NCI-H187 treated with DMSO at 0.1 percent for 48 hours (cell line): ENCODE measurements around the gene TMEM132A.
A peak's percentile ranks its signal among the peaks of the same experiment; 100 is the strongest.

Experiments
- DNase-seq: peaks from one replicate; lab custom pipeline; 2025; lab: John Stamatoyannopoulos, UW

Gene TMEM132A, protein sequence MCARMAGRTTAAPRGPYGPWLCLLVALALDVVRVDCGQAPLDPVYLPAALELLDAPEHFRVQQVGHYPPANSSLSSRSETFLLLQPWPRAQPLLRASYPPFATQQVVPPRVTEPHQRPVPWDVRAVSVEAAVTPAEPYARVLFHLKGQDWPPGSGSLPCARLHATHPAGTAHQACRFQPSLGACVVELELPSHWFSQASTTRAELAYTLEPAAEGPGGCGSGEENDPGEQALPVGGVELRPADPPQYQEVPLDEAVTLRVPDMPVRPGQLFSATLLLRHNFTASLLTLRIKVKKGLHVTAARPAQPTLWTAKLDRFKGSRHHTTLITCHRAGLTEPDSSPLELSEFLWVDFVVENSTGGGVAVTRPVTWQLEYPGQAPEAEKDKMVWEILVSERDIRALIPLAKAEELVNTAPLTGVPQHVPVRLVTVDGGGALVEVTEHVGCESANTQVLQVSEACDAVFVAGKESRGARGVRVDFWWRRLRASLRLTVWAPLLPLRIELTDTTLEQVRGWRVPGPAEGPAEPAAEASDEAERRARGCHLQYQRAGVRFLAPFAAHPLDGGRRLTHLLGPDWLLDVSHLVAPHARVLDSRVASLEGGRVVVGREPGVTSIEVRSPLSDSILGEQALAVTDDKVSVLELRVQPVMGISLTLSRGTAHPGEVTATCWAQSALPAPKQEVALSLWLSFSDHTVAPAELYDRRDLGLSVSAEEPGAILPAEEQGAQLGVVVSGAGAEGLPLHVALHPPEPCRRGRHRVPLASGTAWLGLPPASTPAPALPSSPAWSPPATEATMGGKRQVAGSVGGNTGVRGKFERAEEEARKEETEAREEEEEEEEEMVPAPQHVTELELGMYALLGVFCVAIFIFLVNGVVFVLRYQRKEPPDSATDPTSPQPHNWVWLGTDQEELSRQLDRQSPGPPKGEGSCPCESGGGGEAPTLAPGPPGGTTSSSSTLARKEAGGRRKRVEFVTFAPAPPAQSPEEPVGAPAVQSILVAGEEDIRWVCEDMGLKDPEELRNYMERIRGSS

DNA sequence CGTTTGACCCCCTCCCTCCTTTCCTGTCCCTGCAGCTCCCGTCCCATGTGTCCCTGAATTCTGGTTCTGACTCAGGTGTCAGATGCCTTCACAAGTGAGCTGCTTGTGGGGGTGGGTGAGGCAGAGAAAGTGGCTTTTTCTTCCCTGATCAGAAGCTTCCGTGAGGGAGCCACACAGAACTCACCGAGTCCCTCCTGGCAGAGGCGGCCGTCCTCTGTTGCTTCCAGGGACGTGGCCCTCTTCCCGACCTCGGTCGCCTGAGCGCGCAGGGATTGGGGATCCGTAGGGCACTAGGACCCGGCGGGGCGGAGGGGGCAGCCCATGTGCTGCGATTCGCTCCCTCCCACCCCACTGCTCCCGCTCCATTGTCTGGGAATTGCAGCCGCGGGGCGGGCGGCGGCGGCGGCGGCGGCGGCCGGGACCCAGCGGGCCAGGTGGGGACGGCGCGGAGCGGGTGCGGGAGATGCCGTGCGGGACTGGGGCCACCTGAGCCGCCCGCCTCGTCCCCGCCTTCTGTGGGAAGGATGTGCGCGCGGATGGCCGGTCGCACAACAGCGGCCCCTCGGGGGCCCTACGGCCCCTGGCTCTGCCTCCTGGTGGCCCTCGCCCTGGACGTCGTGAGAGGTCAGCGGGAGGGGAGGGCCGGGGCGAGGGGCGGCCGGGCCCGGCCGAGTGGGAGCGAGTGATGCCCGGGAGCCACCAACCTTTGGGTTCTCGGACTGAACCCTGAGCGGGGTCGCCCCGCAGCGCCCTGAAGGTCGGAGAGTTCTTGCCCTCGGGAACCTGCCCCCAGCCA is at the start of gene TMEM132A:
TMEM132A (plus strand) TSS at position 351 of the 796 bp plus-strand sequence; CDS start at position 525, 174 bp downstream.
- peak; percentile 21 for DNase-seq

DNA sequence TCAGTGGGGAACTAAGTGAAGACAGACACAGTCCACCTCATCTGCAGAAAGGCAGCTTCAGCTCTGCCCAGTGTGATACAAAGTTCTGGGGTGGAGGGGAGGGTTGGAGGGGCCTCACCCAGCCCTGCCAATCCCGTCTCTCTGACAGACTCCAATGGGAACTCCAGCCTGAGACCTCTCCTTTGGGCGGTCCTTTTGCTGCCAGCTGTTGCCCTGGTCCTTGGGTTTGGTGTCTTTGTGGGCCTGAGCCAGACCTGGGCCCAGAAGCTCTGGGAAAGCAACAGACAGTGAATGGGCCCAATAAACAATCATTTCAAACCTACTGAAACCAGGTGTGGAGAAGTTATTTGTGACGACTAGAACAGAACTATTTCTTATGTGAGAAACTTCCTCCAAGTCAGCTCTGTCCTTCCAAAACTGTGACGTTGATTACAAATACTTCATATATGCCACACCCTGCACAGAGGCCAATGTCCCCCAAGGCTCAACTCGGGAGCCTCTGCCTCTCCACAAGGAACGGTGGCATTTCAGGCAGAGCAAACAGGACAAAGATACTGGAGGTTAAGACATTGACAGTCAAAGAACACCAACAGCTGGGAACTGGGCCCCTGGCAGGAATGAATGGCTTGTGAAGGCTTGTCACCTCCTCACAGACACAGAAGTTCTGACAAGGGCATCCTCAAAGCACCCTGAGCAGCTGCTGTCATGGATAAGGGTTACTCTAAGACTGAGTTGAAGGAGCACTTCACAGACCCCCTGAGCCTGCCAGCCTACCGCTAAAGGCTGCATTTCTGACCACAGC is 48.7 kb upstream of the TMEM132A start:
- no peak for DNase-seq

DNA sequence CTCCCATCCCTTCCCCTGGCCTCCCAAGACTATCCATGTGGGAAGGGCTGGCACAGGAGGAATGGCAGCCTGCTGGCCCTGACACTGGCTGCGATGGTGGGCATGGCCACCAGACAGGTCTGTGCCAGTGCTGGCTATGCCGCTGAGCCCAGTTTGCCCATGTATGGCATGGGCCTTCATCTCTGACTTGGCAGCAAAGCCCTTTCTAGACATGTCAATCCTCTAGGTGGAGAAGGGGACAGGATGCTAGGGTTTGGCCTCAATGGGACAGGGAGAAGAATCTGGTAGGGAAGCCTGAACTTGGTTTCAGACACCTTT is 48.1 kb upstream of the TMEM132A start:
- no peak for DNase-seq

DNA sequence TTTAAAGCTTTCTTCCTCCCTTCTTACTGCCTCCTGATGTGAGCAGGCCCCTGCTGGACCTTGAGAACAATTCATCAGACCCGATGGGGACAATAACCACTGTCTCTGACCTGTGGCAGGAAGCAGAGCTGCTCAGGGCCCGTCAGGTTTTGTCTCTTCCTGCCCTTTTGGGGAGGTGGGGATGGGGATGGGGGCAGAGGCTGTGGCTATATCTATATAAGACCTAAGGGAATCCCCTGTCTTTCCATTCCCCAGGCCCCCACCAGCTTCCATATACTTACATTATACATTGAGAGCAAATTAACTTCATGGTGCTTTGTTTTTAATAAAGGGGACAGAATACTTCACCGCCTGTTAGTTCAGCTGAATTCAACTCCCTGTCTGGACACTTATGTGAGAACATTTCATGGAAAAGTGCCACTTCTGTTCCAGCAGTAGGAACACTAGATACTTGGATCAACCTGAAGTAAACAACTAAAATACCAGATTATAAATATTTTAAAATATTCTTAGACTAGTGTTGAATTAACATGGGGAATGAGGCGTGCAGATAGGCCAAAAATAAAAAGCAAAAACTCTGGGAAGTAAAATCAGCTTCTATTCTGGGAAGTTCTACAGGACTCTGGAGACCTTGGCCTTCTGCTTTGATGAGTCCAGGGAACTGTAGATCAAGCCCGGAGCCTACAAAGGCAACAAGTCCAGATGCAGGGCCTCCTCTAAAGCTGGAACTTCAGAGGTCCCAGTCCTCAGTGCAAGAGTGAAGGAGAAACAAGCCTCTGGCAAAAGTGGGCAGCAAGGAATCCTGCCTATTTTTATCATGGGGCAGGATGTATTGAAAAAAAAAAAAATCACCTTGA is 45.8 kb upstream of the TMEM132A start:
- no peak for DNase-seq

DNA sequence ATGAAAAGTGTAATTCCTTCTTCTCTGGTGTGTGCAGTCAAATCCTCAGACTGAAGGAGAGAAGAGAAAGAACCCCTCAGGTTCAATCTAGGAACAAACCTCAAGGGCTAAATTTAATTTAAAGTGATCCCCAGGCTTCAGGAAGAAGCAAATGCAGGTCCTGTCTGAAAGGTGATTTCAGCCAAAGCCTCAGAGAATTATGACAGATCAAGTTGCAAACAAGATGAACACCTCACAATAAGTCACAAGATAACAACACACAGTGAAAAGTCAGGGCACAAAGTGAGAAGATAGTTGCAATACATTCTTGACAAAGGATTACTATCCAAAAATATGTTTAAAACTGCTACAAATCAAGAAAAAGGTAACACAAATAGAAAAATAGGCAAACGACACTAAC is 45.2 kb upstream of the TMEM132A start:
- no peak for DNase-seq

DNA sequence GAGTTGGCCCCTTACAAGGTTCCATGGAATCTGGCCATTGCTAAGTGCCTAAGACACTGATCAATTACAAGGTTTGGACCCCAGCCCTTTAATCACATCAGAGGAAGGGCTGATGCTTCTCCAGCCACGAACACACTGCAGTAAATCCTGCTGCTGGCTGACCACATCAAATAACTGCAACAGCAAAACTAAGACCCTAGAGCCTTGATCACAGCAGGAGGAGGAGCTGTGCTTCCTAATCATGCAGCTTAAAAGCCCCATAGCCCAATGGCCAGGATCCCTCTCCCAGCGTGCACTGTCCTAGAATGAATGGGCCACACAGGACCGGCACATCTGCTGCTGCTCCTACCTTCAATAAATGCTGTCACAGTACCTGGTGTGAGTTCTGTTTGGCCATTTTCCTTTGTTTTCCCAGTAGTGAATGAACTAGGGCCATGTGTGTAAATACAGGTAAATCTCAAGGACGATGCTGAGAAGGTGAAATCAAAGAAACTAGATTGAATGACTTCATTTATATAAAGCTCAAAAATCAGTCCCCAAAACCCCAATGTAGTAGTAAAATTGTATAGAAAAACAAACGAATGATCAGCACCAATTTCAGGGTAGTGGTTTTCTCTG is 44.2 kb upstream of the TMEM132A start:
- no peak for DNase-seq

DNA sequence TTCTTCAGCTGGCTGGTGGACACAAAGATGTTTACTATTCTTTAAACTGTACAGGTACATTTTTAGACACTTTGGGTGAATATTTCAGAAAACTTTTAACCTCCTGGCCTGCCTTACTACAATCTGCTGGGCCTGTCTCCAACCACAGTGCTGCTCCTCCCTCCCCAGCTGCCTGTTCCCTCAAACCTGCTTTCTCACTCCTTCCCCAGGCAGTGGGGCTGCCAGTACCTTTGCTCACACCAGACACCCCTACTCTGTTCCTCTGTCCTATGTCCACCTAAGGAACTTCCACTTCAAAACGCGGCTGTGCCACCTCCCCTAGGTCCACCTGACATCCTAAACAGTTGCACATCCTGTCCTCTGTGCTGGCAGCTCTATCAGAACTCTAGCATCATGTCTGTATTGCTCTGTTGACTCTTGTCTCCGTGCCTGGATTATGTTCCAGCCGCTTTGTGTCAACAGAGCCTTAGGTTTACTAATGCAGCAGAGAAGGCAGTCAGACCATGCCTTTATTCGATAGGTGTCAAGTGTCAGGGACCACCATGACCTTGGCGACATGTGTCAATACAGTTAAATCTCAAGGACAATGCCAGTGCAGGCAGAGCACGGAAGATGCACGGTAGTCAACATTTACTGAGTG is 43.5 kb upstream of the TMEM132A start:
- peak; percentile 19 for DNase-seq

DNA sequence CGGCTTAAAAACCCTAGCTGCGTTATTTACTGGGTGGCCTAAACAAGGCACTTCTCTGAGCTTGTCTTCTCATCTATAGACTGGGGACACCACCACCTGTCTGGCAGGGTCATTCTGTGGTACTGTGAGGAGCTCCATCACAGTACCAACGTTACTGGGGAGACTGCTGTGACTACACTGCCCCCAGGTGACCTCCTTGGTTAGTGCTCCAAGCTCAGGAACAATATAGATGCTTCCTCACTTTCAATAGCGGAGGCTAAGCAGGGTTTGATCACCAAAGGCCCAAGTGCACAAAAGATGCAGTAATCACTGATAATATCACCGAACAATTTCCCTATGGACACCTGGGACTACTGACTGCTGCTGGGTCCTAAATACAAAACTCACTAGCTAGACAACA is 36.7 kb upstream of the TMEM132A start:
- DNase-seq: peak; percentile 17

DNA sequence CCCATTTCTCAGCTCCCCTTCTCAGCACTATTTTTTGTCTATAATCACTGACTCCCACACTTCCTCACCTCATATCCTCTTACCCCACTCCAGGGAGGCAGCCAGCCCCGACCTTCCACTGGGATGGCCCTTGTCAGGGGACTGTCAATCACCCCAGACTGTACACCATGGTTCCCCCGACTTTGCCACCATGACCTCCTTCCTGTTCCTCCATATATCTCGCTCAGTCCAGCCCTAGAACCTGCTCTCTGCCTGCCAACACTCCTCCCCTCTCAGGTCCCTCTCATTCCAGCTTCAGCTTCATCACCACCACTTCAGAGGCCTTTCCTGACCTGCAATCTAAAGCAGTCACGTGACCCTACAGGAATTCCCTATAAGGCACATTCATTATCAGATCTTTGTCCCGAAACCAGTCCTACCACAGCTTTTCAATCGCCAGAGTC is 34.4 kb upstream of the TMEM132A start:
- DNase-seq: no peak

DNA sequence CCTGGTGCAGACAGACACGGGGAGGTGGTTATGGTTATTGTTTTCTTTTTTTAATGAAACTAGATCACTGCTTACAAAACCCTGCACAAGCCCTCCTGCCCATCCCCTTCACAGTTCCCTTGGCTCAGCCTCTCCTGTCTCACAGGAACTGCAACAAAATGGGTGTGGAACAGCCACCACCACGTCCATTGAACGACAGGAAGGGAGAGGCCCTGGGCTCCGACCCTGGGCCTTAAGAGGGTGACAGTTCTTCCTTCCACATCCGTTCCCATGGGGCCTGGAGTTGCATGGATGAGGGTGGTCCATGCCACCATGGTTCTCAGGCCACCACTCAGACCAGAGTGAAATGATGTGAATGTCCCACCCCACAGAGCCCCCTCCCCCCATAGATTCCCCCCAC is 33.6 kb upstream of the TMEM132A start:
- no peak for DNase-seq

DNA sequence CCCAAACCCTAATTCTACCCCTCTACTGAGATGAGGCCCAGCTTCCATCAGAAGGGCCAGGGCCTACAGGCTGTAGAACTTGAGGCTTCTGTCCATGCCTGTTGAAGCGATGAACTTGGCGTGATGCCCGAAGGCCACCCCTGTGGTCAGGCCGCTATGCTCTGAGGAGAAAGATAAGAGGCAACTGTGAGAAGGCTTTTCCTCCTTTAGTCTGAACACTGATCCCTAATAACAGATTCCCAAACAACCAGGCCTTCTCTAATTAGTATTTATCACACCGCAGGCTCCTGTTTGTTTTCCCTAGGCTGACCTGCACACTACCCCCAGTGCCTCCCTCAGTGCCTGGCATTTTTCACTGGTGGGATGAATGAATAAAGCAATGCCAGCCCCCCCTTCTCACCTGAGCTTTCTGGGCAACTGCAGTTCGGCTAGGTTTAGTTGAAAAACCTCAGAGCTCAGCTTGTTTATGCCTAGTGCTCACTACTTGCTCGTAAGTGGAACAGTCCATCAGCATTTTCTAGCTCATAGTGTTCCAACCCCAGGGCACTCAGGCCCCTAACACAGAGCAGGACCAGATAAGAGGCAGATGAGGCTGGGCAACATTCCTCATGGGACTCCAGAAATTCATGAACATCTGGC is 33.0 kb upstream of the TMEM132A start:
- DNase-seq: no peak

DNA sequence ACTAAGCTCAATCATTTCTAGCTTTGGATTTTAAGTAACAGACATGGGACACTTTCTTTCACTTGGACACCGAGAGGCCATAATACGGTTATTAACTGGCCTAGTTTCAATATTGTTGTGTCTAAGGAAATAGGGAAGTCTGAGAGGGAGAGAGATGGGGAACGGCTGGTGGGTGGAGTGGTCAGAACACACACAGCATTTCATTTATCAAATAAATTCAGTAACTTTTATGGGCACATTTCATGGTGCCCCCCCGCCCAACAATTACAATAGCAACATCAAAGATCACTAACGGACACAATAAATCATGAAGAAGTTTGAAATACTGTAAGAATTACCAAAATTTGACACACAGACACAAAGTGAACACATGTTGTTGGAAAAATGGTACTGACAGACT is 28.6 kb upstream of the TMEM132A start:
- DNase-seq: no peak

DNA sequence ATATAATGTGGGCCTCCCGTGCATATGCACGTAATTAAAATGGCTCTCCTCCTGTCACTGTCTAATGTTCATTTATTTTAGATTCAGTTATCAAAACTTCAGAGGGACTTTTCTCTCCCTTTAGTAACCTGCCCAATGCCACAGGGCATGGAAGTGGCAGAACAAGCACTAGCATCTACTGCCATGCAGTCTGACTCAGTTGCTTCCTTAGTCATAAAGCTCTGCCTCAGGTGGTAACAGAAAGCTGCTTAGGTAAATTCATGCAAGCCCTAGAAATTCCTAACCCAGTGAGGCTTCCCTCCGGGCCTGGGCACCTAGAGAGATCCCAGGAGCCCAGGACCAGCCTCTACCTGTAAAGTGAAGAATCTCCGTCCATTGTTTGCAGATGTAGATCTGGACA is 26.8 kb upstream of the TMEM132A start:
- no peak for DNase-seq

DNA sequence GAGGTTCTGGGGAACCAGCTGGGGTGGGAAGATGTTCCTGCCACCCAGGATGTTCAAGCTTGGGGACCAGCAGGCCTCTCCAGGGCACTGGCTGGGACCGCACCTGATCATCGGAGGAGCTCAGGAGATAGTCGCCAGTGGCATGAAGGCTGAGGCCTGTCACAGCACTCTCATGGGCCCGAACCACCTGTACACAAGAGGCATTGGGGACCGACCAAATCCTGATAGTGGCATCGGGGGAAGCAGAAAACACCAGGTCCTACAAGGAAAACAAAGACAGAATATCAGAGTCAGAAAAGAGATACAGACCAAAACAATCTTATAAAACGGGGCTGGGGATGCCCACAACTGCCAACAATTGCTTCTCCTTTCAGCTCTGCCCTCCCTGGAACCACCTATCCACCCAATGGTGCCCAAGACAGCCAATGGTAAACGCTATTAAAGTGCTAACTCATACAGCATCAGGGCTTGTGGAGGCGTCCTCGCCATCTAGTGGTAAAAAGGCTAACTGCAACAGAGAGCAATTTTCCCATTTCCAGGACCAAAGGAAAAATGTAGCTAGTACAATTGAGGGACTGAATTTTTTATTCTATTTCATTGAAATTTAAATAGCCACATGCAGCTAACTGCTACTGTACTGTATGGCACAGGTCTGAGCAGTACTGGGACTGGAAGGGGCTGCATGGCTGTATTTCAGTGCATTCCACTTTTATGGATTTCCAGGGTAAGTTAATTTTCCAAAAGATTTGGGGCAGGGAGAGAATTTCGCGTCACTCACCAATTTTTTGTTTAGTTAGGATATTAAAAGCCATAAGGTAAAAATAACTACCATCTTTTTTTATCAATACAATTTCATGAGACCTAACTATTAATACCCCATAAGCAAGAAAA is 25.0 kb upstream of the TMEM132A start:
- no peak for DNase-seq

DNA sequence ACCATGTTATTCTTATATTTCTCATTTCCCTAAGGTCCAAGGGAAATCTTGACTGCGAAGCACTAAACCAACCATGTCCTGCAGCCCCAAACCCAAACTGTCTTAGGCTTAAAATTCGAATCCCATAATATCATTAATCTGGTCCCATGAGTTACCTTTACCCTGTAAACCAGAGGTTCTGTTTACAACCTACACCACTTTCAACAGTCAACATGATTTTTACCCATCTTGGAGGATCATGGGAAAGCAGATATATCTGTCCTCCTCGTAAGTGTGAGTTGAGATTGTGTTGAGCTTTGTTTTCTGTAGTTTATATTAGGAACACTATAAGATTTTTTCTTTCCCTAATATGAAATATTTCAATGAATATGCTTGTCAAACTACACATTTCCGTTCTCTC is 24.3 kb upstream of the TMEM132A start:
- no peak for DNase-seq

DNA sequence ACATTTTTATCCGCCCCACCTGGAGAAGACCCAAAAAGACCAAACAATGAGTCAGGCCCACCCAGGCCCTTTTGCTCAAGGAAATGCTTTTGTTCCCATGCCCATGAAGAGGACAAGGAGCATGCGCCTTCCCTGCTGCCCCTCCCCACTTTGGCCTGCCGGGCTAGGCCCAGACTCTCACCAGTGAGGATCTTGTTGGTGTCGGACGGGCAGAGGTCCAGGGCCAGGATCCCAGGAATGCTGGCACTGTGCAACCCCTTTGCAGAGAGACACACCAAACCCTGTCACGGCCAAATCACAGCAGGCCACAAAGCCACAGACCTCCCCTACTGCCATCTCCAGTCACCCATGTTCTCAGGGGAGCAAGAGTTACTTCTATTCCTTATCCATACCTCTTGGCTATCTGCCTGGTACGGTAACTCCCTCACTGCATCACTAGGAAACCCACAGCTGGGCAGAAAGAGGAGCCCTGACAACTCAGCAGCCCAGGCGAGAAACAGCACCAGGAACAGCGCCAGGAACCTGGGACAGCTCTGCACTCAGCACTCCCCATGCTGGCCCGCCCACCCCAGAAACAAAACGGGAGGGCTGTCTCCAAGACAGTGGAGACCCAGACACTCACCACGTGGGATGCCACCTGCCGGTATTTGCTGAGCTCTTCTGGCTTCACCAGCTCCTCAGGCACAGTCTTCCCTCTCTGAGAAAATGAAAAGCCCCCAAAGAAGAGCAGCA is 23.4 kb upstream of the TMEM132A start:
- DNase-seq: no peak

DNA sequence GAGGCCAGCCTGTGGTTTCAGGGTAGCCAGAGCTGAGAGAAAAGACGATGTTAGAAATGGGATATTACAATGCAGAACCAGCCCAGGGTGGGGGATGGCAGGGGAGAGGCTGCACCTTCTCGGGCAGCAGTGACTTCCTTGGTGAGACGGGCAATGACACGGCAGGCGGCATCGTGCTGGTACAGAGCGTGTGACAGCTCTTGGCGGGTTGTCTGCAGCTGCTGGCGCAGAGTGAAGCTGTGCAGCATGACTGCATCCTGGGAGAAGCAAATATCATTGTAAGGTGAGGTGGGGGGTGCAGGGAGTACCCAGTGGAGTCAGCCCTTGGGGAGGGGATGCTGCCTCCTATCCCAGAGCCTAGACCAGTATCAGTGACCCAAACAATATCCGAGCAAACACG is 21.6 kb upstream of the TMEM132A start:
- no peak for DNase-seq
